GM12873 (cell line): ENCODE data around the gene PSMA5.

Source experiments
- CTCF ChIP-seq: IDR thresholded peaks from 2 replicates; pipeline ENCODE4 v1.5.1; 2012; ENCODE audit warnings: low read depth, mild to moderate bottlenecking, moderate library complexity, low read length, control low read depth; ENCODE audit not compliant: insufficient read depth; ENCODE audit errors: missing control alignments

The PSMA5 gene

GRCh38 chr1:109467301-109467777 lies 41.1 kb upstream of the PSMA5 start:
- no peak for TF ChIP-seq CTCF

GRCh38 chr1:109466452-109467300 lies 40.4 kb upstream of the PSMA5 start, which contains the start of gene SYPL2:
SYPL2 (plus strand) TSS chr1:109466546; CDS start chr1:109466844, 298 bp downstream.
- TF ChIP-seq CTCF, result no peak

GRCh38 chr1:109466125-109466451 lies 39.8 kb upstream of the PSMA5 start:
- TF ChIP-seq CTCF, result no peak

GRCh38 chr1:109457819-109458218 lies 31.6 kb upstream of the PSMA5 start:
- TF ChIP-seq CTCF, result no peak

GRCh38 chr1:109454497-109455133 lies 28.4 kb upstream of the PSMA5 start:
- TF ChIP-seq CTCF, result no peak

GRCh38 chr1:109447524-109447923 lies 21.3 kb upstream of the PSMA5 start:
- TF ChIP-seq CTCF, result no peak

- no peak for TF ChIP-seq CTCF
These were observed 18.1 kb upstream of the PSMA5 start for GRCh38 chr1:109444346-109444745.
